ENCODE data around the gene PVR.
A peak's percentile ranks its signal among the peaks of the same experiment; 100 is the strongest.
"Not testable (repeated sequence)": the region's sequence is repeated elsewhere in the genome, so short reads cannot be mapped to it uniquely, and the experiment has no call there.

The PVR gene

DNA sequence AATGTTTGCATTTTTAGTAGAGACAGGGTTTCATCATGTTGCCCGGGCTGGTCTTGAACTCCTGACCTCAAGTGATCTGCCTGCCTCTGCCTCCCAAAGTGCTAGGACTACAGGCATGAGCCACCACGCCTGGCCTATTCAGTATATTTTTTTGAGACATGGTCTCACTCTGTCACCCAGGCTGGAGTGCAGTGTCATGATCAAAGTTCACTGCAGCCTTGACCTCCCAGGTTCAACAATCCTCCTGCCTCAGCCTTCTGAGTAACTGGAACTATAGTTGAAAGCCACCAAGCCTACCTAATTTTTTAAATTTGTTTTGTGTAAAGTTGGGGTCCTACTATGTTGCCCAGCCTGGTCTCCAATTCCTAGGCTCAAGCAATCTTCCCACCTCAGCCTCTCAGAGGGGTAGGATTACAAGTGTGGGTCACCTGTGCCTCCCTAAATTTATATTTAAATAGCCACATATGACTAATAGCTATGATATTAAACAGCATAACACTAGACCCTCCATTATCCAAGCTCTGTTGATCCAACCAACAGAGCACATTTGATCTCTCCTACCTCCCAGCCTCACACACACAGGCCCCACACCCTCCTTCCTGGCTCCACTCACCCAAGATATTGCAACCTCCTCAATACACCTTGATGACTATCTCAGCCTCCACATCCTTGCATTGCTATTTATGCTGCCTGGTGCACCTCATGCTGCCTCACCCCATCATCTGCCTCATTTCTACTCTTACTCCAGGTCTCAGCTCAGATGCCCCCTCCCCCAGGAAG is 25.5 kb downstream of the PVR start (continued):
- TF ChIP-seq, protein P1, sequence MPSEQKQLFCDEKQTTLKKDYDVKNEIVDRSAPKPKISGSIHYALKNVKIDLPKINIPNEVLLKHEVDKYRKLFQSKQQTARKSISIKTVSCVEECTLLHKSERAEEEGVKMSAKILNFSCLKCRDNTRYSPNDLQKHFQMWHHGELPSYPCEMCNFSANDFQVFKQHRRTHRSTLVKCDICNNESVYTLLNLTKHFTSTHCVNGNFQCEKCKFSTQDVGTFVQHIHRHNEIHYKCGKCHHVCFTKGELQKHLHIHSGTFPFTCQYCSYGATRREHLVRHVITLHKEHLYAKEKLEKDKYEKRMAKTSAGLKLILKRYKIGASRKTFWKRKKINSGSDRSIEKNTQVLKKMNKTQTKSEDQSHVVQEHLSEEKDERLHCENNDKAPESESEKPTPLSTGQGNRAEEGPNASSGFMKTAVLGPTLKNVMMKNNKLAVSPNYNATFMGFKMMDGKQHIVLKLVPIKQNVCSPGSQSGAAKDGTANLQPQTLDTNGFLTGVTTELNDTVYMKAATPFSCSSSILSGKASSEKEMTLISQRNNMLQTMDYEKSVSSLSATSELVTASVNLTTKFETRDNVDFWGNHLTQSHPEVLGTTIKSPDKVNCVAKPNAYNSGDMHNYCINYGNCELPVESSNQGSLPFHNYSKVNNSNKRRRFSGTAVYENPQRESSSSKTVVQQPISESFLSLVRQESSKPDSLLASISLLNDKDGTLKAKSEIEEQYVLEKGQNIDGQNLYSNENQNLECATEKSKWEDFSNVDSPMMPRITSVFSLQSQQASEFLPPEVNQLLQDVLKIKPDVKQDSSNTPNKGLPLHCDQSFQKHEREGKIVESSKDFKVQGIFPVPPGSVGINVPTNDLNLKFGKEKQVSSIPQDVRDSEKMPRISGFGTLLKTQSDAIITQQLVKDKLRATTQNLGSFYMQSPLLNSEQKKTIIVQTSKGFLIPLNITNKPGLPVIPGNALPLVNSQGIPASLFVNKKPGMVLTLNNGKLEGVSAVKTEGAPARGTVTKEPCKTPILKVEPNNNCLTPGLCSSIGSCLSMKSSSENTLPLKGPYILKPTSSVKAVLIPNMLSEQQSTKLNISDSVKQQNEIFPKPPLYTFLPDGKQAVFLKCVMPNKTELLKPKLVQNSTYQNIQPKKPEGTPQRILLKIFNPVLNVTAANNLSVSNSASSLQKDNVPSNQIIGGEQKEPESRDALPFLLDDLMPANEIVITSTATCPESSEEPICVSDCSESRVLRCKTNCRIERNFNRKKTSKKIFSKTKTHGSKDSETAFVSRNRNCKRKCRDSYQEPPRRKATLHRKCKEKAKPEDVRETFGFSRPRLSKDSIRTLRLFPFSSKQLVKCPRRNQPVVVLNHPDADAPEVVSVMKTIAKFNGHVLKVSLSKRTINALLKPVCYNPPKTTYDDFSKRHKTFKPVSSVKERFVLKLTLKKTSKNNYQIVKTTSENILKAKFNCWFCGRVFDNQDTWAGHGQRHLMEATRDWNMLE (tag by site-specific recombination; conservative IDR thresholded peaks at IDR 0.05; ENCODE audit: low read depth): no peak

DNA sequence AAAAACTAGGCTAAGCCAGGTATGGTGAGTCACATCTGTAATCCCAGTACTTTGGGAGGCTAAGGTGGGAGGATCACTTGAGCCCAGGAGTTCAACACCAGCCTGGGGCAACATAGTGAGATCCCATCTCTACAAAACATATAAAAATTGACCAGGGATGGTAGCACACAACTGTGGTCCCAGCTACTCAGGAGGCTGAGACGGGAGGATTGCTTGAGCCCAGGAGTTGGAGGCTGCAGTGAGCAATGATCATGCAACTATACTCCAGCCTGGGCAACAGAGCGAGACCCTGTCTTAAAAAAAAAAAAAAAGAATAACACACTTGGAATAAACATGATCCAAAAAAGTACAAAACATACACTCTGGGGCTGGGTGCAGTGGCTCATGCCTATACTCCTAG is 26.3 kb downstream of the PVR start:
- H3K27ac ChIP-seq (ENCODE audit: extremely low read depth, low read depth, low read length); CTCF ChIA-PET; H3K4me3 ChIP-seq (ENCODE audit: low read depth, low read length); POLR2A ChIA-PET; H3K36me3 ChIP-seq (ENCODE audit: control insufficient read depth in 2 of 2, insufficient read depth in 1 of 2, low read length in 2 of 2); H3K9me3 ChIP-seq (ENCODE audit: control insufficient read depth, insufficient read depth, low read depth, low read length); H3K4me1 ChIP-seq (ENCODE audit: control insufficient read depth, insufficient read depth, low read length): not testable (repeated sequence)
- peak; percentile 81 for TF ChIP-seq ZNF121 (tag by site-specific recombination; IDR thresholded peaks at IDR 0.05)

DNA sequence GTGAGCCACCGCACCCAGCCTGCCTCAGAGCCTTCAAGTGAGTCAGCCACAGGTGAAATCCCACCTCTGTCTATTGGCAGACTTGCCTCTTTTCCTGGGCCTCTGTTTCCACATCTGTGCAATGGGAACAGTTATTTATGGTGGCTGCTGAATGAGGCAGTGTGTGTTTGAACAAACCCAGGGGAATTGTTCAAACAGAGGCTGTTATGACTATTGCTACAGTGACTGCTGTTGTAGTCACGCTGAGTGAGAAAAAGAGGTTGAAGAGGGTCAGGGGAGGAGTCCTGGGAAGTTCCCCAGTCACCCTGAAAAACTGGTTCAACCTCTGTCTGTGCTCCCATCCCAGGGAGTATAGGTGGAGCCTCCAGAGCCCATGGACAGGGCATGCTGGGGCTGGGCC is 27.7 kb downstream of the PVR start, which contains the start of gene CEACAM19:
TSS of gene CEACAM19 (plus strand) at position 83 of the 400 bp plus-strand sequence. CDS start 450 bp downstream, outside the sequence.
- H3K9me3 ChIP-seq (ENCODE audit: control insufficient read depth, insufficient read depth, low read depth, low read length): no peaks in the 10 kb centered on the region
- H3K27ac ChIP-seq (ENCODE audit: extremely low read depth, low read depth, low read length): no peak within 1 kb of the TSS
- no peak within 1 kb of the TSS for H3K4me3 ChIP-seq (ENCODE audit: low read depth, low read length)
- no peaks in the 10 kb centered on the region for H3K4me1 ChIP-seq (ENCODE audit: control insufficient read depth, insufficient read depth, low read length)
- POLR2A ChIA-PET: no interaction called here
- CTCF ChIA-PET: interaction anchor here (0.7 to 1.0 kb wide), 2 partner anchors 14 to 17 kb away, joined by 3 read pairs; no protein-coding TSS in a partner anchor
- H3K36me3 ChIP-seq (ENCODE audit: control insufficient read depth in 2 of 2, insufficient read depth in 1 of 2, low read length in 2 of 2): no peaks in the 10 kb centered on the region; a peak in 1 of 3 replicates
- no peak for TF ChIP-seq ZNF266 (tag by site-specific recombination; IDR thresholded peaks at IDR 0.05; ENCODE audit: low read depth)
- TF ChIP-seq ZNF248 (tag by site-specific recombination; IDR thresholded peaks at IDR 0.05): no peak
- TF ChIP-seq, protein P2, sequence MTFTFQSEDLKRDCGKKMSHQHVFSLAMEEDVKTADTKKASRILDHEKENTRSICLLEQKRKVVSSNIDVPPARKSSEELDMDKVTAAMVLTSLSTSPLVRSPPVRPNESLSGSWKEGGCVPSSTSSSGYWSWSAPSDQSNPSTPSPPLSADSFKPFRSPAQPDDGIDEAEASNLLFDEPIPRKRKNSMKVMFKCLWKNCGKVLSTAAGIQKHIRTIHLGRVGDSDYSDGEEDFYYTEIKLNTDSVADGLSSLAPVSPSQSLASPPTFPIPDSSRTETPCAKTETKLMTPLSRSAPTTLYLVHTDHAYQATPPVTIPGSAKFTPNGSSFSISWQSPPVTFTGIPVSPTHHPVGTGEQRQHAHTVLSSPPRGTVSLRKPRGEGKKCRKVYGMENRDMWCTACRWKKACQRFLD (tag by site-specific recombination; IDR thresholded peaks at IDR 0.05): no peak
- TF ChIP-seq ZNF24 (tag by site-specific recombination; IDR thresholded peaks at IDR 0.05): no peak
- no peak for TF ChIP-seq ZNF843 (tag by site-specific recombination; IDR thresholded peaks at IDR 0.05)
- TF ChIP-seq, protein P3, sequence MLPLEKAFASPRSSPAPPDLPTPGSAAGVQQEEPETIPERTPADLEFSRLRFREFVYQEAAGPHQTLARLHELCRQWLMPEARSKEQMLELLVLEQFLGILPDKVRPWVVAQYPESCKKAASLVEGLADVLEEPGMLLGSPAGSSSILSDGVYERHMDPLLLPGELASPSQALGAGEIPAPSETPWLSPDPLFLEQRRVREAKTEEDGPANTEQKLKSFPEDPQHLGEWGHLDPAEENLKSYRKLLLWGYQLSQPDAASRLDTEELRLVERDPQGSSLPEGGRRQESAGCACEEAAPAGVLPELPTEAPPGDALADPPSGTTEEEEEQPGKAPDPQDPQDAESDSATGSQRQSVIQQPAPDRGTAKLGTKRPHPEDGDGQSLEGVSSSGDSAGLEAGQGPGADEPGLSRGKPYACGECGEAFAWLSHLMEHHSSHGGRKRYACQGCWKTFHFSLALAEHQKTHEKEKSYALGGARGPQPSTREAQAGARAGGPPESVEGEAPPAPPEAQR (tag by site-specific recombination; IDR thresholded peaks at IDR 0.05): no peak
- no peak for TF ChIP-seq ZNF211 (tag by site-specific recombination; IDR thresholded peaks at IDR 0.05; ENCODE audit: low read depth)
- TF ChIP-seq, protein P4, sequence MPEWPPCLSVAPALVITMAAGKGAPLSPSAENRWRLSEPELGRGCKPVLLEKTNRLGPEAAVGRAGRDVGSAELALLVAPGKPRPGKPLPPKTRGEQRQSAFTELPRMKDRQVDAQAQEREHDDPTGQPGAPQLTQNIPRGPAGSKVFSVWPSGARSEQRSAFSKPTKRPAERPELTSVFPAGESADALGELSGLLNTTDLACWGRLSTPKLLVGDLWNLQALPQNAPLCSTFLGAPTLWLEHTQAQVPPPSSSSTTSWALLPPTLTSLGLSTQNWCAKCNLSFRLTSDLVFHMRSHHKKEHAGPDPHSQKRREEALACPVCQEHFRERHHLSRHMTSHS (tag by site-specific recombination; IDR thresholded peaks at IDR 0.05): no peak
- TF ChIP-seq, protein P5, sequence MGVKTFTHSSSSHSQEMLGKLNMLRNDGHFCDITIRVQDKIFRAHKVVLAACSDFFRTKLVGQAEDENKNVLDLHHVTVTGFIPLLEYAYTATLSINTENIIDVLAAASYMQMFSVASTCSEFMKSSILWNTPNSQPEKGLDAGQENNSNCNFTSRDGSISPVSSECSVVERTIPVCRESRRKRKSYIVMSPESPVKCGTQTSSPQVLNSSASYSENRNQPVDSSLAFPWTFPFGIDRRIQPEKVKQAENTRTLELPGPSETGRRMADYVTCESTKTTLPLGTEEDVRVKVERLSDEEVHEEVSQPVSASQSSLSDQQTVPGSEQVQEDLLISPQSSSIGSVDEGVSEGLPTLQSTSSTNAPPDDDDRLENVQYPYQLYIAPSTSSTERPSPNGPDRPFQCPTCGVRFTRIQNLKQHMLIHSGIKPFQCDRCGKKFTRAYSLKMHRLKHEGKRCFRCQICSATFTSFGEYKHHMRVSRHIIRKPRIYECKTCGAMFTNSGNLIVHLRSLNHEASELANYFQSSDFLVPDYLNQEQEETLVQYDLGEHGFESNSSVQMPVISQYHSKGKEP (tag by site-specific recombination; IDR thresholded peaks at IDR 0.05): no peak
- TF ChIP-seq KLF9 (tag by site-specific recombination; IDR thresholded peaks at IDR 0.05; ENCODE audit: low read depth): no peak
- TF ChIP-seq, protein P6, sequence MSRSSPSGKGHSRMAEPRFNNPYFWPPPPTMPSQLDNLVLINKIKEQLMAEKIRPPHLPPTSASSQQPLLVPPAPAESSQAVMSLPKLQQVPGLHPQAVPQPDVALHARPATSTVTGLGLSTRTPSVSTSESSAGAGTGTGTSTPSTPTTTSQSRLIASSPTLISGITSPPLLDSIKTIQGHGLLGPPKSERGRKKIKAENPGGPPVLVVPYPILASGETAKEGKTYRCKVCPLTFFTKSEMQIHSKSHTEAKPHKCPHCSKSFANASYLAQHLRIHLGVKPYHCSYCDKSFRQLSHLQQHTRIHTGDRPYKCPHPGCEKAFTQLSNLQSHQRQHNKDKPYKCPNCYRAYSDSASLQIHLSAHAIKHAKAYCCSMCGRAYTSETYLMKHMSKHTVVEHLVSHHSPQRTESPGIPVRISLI (tag by site-specific recombination; IDR thresholded peaks at IDR 0.05): no peak
- no peak for TF ChIP-seq ZNF426 (tag by site-specific recombination; IDR thresholded peaks at IDR 0.05)
- no peak for TF ChIP-seq ZFP69B (tag by site-specific recombination; IDR thresholded peaks at IDR 0.05)

Data from HEK293 (cell line).